Measurements from ENCODE around the gene BNC2.
"Not testable (repeated sequence)": the region's sequence is repeated elsewhere in the genome, so short reads cannot be mapped to it uniquely, and the experiment has no call there.

Gene BNC2

GRCh38 chr9:16870596-16871335, at the start of gene BNC2:
Gene BNC2 (minus strand): TSS chr9:16870670. CDS start chr9:16870648, 22 bp downstream.
- DNase-seq, result peak; percentile 11 to 20

- no peak for DNase-seq
These were observed 48.5 kb upstream of the BNC2 start for GRCh38 chr9:16918920-16919319.

GRCh38 chr9:16915126-16915831, 44.8 kb upstream of the BNC2 start:
- no peak for DNase-seq

GRCh38 chr9:16912197-16912596, 41.7 kb upstream of the BNC2 start:
- DNase-seq, result no peak

- not testable (repeated sequence) for DNase-seq
These were observed 37.7 kb upstream of the BNC2 start for GRCh38 chr9:16908206-16908605.

DNA sequence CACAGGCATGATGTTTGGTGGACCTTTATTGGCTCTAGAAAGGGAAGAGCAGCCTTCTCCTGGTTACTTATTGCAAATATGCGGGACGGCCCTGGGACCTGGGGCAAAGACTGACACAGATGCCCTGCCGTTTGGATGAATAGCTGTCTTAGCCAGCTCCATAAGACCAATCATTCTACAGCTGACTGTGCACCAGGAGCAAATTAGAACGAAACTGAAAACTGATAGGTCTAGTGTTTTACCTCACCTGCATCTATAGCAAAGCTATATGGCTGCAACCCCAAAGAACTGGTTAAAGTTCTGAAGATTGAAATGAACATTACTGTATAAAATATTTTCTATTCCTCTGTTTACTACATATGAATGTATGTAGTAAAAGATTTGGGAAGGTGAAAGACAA, 34.2 kb upstream of the BNC2 start:
- DNase-seq, result no peak

DNA sequence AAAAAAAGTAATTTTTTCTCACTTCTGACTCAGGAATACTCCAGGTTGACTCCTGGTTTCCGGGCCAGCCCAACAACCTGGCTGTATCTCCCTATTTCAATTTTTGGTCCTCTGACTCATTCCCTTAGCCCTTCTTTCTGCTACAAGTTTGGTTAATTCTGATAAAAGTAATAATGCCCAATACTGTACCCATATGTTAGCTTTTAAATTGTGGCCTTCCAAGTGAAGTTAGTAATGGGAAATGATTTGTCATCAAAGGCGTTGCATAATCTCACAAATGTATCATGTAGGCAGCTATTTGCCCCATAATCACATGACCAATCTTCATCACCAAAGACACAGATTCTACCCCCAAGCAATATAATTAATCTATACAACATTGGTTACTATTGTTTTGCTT, 31.1 kb upstream of the BNC2 start:
- DNase-seq, result no peak

DNA sequence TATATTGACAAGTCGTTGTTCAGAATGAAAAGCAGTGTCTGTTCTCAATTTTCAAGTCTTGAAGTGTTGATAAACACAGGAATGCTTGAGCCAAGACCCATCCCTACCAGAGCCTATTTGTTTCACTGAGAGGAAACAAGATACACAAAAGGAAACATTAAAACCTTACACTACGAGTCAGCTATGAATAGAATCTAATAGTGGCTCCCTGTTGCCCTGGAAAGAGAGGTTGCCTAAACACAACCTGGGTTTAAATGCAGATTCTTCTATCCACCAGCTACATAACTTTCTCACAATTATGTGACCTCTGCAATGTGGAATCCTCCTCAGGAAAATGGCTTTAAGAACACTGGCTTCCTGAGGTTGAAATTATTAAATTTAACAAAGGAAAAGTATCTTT, 29.1 kb upstream of the BNC2 start:
- DNase-seq, result no peak

DNA sequence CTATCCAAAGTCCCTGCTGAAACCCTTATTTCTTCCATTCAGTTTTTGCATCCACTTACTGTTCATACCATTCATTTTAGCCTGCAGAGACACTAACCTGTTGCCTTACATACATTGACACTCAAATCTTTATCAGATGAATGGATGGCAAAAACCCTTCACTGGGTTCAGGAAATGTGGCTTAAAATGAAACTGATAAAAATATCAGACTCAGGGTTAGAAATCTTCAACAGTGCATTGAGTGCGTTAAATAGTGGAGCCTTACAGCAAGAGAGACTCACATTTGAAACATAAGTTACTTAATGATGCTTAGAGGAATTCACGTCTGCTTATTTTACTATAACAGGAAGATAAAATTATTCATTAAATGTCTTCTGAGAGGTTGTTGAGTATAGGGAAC, 28.0 kb upstream of the BNC2 start:
- DNase-seq, result no peak

GRCh38 chr9:16888594-16888993, 18.1 kb upstream of the BNC2 start:
- no peak for DNase-seq

DNA sequence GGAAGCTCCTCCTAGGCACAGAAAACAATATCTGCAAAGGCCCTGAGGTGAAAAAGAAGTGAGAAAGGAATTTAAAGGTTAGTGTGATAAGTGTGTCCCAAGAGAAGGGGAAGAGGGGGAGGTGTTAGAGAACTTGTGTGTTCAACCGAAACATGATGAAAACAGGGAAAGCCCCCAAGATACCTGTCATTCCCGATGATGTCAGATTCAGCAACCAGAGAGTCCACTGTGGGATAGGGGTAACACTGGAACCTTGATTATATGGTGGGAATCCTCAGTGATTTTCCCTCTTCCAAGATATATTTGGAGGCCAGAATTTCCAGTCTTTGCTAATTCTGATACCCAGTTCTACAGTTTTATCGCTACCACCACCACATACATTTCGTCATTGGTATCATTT, 15.5 kb upstream of the BNC2 start:
- DNase-seq, result no peak

DNA sequence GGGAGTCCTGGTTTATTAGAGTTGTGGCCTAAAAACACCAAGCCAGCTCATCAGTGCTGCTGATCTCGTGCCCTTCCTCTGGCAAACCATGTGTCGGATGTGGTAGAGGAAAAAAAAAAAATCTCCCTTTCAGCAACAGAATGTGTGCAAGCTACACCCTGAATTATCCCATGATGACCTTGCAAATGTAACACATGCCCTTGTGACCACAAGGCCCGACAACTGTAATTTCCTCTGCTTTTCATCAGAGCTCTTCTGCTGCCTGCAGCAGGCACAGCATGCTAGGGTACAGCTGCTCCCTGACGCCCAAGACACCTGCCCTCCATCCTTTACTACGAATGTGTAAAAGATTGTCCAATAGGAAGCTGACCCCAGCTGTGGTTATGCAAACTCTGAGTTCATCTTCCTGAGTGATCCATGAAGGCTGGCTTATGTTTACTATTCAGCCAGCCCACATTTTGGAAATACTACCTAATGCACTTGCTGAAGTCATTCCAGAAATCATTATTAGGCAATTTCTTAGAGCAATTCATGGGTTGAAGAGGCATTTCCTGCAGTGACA, 14.6 kb upstream of the BNC2 start:
- peak; percentile 40 to 63 for DNase-seq

- no peak for DNase-seq
These were observed 13.9 kb upstream of the BNC2 start for GRCh38 chr9:16884373-16884772.

DNA sequence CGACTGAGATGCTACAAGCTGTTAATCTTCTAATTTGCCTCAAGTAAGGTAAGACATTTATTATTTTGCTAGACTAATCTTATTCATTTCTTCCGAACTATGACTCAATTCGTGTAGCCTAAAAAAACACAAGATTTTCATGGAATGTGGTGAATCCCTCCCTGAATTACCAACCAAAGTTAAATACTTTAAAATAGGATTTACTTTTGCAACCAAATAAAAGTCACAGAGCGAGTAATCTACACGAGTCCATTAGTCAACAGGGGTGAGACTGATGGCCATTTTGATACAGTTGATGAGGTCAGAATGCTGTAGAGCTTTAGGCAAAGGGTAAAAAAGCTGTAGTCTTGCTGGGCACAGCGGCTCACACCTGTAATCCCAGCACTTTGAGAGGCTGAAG, 13.1 kb upstream of the BNC2 start:
- DNase-seq, result no peak

DNA sequence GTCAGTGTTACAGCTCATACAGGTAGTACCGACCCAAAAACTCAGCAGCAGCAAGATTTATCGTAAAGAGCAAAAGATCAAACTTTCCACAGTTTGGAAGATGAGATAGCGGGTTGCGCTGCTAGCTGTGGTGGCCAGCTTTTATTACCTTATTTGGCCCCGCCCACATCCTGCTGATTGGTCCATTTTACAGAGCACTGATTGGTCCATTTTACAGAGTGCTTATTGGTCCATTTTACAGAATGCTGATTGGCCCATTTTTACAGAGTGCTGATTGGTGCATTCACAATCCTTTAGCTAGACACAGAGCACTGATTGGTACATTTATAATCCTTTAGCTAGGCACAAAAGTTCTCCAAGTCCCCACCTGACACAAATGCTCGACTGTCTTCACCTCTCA, 12.0 kb upstream of the BNC2 start:
- DNase-seq, result not testable (repeated sequence)

- DNase-seq, result no peak
These were observed 8.9 kb upstream of the BNC2 start for GRCh38 chr9:16879416-16879815.

DNA sequence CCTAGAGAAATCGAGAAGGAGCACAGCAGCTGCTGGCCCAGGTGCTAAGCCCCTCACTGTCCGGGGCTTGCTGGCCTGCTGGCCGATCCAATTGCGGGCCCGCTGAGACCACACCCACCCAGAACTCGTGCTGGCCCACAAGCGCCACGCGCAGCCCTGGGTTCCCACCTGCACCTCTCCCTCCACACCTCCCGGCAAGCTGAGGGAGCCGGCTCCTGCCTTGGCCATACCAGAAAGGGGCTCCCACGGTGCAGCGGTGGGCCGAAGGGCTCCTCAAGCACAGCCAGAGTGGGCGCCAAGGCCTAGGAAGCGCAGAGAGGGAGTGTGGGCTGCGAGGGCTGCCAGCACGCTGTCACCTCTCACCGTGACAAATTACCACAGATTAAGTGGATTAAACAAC, 6.8 kb upstream of the BNC2 start:
- no peak for DNase-seq

GRCh38 chr9:16873126-16873802, 2.8 kb upstream of the BNC2 start:
- no peak for DNase-seq

GRCh38 chr9:16871336-16872151, 1.1 kb upstream of the BNC2 start:
- DNase-seq, result peak; percentile 20 to 34

GRCh38 chr9:16869882-16870595, 431 bp downstream of the BNC2 start:
- DNase-seq, result no peak

DNA sequence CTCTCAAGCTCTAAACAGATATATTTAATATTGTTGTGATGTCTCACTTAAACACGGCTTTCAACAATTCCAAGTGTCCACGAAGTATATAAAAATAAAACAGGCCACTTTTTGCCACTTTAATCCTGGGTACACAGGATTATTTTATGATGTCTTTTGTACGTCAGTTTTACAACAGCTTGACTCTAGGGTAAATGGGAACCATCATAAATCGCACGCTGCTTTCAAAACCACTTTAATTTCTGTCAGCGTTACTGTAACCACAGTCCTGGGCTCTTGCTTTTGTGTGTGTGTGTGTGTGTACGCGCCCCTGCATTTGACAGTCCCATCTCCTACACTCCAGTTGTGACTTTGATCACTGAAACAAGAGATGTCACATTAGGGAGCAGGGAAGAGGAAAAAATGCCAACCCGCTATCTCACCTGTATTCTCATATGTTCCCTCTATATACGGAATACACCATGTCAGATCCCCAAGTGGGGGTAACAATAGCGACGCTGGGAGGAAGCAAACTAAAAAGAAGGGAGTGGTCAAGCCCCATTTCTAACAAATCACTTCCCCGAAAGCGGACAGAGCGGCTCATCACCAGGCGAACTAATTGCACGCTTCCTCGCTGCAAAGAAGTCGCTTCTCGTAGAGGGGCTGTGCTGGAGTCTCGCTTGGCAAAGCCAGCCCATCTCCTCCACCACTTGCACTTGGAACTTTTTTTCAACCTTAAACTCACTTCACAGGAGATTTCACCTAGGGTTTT, 1.2 kb downstream of the BNC2 start:
- no peak for DNase-seq

Measured in Kasumi-1 (cell line).